Left ventricle myocardium inferior (tissue), 1 donor: Measurements from ENCODE around the gene COG8. TPM values are rescaled to one million over a fixed set of nuclear protein-coding genes. Genes with fewer than 3 reads are reported as not detected.

Source experiments
- DNase-seq: peaks from one replicate; pipeline ENCODE4 v3.0.0-alpha.2; 2020
- H3K27ac ChIP-seq: fragments of 200-600 bp; replicated peaks from 2 replicates; pipeline ENCODE4 v1.8.0; 2021
- H3K27me3 ChIP-seq: fragments of 200-600 bp; 2 replicates; pipeline ENCODE4 v1.8.0; 2021; ENCODE audit warnings: low read depth
- H3K36me3 ChIP-seq: fragments of 200-600 bp; 2 replicates; pipeline ENCODE4 v1.8.0; 2021
- H3K4me1 ChIP-seq: fragments of 200-600 bp; 2 replicates; pipeline ENCODE4 v1.8.0; 2021
- H3K4me3 ChIP-seq: fragments of 200-600 bp; 2 replicates; pipeline ENCODE4 v1.8.0; 2021; ENCODE audit warnings: mild to moderate bottlenecking, moderate library complexity
- H3K9me3 ChIP-seq: fragments of 200-600 bp; replicated peaks from 2 replicates; pipeline ENCODE4 v1.8.0; 2021
- CTCF ChIP-seq: fragments of 200-600 bp; IDR thresholded peaks from 2 replicates; pipeline ENCODE4 v1.8.0; 2021; ENCODE audit warnings: antibody characterized with exemption, mild to moderate bottlenecking, borderline replicate concordance
- intact Hi-C: fragments of 100-400 bp; cut with micrococcal nuclease; formaldehyde crosslinking; loops from one replicate; pipeline ENCODE4 v1.11.0; 2022
- total RNA-seq: library from RNA; stranded (reverse); fragmentation: NEBNext Ultra II Directional; extraction: Animal tissue kit (Norgen Biotek cat#: 25700); gene quantifications from one replicate; pipeline ENCODE4 v1.2.1, GENCODE V29; 2021
- donor health status: DM: no; HTN: yes; CAD: no; lungs with severe emphysema.

The COG8 gene
- total RNA-seq, 1 donor from 2014 or later = 24.1 TPM

- Histone ChIP-seq H3K36me3 (peaks cover 49% of the 10 kb centered on the region), H3K27me3 (no peaks in the 10 kb centered on the region), H3K4me1 (peaks cover 49% of the 10 kb centered on the region), H3K9me3 (no peaks in the 10 kb centered on the region), H3K4me3 (no peak overlapping the region), H3K27ac (no peak overlapping the region)
- DNase-seq = no peak
- TF ChIP-seq CTCF = no peak
- intact Hi-C loops = no loop called here
Observed at GRCh38 chr16:69313469-69313868, 25.9 kb downstream of the COG8 start.

GRCh38 chr16:69311533-69312387, 27.6 kb downstream of the COG8 start:
- peaks cover 49% of the 10 kb centered on the region for H3K4me1 ChIP-seq
- no peak for DNase-seq
- H3K27me3 ChIP-seq = no peaks in the 10 kb centered on the region
- no peaks in the 10 kb centered on the region for H3K9me3 ChIP-seq
- H3K27ac ChIP-seq = peak overlapping the region; percentile 92
- no peak for TF ChIP-seq CTCF
- peak overlapping the region; percentile 96 for H3K4me3 ChIP-seq
- peaks cover 33% of the 10 kb centered on the region for H3K36me3 ChIP-seq
- intact Hi-C loops = no loop called here

- DNase-seq = peak; percentile 95
- Histone ChIP-seq H3K36me3 (peaks cover 24% of the 10 kb centered on the region), H3K27ac (peak within 1 kb of the TSS; percentile 92), H3K27me3 (no peaks in the 10 kb centered on the region), H3K4me3 (peak within 1 kb of the TSS; percentile 96), H3K9me3 (no peaks in the 10 kb centered on the region), H3K4me1 (peaks cover 48% of the 10 kb centered on the region)
- TF ChIP-seq CTCF = peak; percentile 94
- intact Hi-C loops = no loop called here
Observed at GRCh38 chr16:69310653-69311532, 28.5 kb downstream of the COG8 start, which contains the start of gene VPS4A. Gene VPS4A, plus strand, starts transcription at chr16:69311350. Its CDS starts 162 bp downstream, at chr16:69311512.

- no peak overlapping the region for H3K27ac ChIP-seq
- H3K4me1 ChIP-seq = peaks cover 35% of the 10 kb centered on the region
- no peaks in the 10 kb centered on the region for H3K27me3 ChIP-seq
- H3K9me3 ChIP-seq = no peaks in the 10 kb centered on the region
- intact Hi-C loops = no loop called here
- TF ChIP-seq CTCF = no peak
- DNase-seq = no peak
- H3K36me3 ChIP-seq = peaks cover 17% of the 10 kb centered on the region
- H3K4me3 ChIP-seq = no peak overlapping the region
Observed at GRCh38 chr16:69309316-69309715, 30.0 kb downstream of the COG8 start.

- TF ChIP-seq CTCF = no peak
- Histone ChIP-seq H3K36me3 (peaks cover 10% of the 10 kb centered on the region), H3K4me1 (peaks cover 22% of the 10 kb centered on the region), H3K27me3 (no peaks in the 10 kb centered on the region), H3K27ac (no peak overlapping the region), H3K4me3 (no peak overlapping the region), H3K9me3 (no peaks in the 10 kb centered on the region)
- intact Hi-C loops = no loop called here
- no peak for DNase-seq
Observed at GRCh38 chr16:69307856-69308255, 31.5 kb downstream of the COG8 start.
